Activated CD4-positive, alpha-beta T cell treated with anti-CD3 and anti-CD28 coated beads, Interleukin-2, Interleukin-6, amounts not matched to agents 100 ng/mL and 50 ng/mL, durations not matched to agents 16 hours and 8 hours (primary cell): ENCODE data around the gene BSND.
"Not testable (repeated sequence)": the region's sequence is repeated elsewhere in the genome, so short reads cannot be mapped to it uniquely, and the experiment has no call there.

Experiments used
- DNase-seq: peaks from one replicate; pipeline ENCODE4 v3.0.0-alpha.2; 2020

Gene BSND

DNA sequence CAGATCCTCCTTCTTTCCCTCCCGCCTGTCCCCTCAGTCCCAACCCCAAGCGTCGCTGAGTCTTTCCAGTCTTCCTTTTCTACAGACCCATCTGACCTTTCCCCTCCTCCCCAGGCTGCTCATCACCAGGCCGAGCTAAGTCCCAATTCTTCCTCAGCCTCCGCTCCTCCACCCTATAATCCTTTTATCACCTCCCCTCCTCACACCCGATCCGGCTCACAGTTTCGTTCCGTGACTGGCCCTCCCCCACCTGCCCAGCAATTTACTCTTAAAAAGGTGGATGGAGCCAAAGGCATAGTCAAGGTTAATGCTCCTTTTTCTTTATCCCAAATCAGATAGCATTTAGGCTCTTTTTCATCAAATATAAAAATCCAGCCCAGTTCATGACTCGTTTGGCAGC is 25.4 kb downstream of the BSND start:
- not testable (repeated sequence) for DNase-seq

DNA sequence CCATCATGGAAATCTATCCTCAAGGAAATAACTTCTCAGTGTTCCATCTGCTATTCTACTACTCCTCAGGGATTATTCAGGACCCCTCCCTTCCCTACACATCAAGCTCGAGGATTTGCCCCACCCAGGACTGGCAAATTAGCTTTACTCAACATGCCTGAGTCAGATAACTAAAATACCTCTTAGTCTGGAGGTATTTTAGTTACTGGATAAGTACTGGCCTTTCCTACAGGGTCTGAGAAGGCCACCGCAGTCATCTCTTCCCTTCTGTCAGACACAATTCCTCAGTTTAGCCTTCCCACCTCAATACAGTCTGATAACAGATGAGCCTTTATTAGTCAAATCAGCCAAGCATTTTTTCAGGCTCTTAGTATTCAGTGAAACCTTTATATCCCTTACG is 27.9 kb downstream of the BSND start:
- DNase-seq, result not testable (repeated sequence)

DNA sequence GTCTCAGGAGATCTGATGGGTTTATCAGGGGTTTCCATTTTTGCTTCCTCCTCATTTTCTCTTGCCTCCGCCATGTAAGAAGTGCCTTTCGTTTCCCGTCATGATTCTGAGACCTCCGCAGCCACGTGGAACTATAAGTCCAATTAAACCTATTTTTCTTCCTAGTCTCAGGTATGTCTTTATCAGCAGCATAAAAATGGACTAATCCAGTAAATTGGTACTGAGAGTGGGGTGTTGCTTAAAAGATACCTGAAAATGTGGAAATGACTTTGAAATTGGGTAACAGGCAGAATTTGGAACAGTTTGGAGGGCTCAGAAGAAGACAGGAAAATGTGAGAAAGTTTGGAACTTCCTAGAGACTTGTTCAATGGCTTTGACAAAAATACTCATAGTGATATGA is 32.4 kb downstream of the BSND start:
- not testable (repeated sequence) for DNase-seq

DNA sequence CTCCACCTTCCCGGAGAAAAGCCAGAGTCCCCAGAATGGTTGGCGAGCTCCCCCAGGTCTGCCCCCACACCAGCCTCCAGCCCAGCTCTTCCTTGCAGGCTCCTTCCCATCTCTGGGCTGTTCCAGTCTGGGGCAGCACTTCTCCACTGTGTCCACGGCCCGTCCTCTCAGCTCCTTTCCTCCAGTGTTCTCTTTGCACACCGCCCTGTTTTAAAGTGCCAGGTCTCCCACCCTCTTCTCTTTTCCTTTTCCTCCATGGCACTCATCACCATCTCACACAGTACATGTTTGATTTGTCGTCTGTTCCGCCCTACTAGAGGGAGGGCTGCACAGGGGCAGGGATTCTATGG is 34.5 kb downstream of the BSND start:
- no peak for DNase-seq

DNA sequence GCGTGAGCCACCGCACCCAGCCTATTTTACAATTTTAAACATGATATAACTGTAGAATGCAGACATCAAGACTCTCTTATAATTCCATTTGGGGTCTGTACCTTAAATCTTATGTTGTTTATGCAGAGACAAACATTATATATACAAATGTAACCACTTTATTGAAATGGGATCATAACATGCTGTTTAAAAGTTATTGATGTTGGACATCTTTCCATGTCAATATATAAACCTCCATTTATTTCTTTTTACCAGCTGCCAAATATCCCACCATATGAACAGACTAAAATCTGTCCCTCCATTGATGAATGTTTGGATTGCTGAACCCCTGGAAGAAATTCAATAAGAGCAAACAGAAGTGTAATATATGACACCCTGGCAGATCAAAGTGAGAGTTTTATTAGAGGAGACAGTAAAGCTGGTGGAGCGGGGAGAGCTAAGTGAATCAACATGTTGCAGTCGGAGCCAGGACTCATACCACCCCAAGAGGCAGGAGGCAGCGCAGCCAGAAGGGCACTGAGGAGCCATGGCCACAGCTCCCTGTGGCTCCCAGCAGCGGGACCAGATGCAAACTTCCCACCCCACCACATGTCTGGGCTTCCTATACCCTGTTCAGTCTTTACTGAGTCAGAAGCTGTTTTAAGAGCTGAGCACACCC is 35.9 kb downstream of the BSND start:
- DNase-seq, result no peak

DNA sequence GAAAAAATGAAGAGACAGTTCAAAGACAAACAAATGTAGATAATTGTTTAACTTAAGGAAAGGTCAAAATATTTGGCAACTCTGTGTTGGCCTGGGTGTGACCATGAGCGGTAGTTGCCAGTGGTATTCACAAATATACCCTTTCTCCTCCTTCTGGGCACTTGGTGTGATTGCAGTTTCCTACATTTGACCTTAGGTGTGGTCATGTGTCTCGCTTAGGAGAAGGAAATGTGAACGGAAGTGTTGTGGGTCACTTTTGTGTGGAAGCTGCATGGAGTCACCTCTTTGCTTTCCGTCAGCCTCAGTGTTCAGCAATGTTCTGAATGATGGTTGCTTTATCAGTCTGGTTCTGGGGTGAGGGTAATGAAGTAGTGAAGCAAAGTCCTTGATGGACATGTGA is 37.2 kb downstream of the BSND start:
- DNase-seq, result no peak

DNA sequence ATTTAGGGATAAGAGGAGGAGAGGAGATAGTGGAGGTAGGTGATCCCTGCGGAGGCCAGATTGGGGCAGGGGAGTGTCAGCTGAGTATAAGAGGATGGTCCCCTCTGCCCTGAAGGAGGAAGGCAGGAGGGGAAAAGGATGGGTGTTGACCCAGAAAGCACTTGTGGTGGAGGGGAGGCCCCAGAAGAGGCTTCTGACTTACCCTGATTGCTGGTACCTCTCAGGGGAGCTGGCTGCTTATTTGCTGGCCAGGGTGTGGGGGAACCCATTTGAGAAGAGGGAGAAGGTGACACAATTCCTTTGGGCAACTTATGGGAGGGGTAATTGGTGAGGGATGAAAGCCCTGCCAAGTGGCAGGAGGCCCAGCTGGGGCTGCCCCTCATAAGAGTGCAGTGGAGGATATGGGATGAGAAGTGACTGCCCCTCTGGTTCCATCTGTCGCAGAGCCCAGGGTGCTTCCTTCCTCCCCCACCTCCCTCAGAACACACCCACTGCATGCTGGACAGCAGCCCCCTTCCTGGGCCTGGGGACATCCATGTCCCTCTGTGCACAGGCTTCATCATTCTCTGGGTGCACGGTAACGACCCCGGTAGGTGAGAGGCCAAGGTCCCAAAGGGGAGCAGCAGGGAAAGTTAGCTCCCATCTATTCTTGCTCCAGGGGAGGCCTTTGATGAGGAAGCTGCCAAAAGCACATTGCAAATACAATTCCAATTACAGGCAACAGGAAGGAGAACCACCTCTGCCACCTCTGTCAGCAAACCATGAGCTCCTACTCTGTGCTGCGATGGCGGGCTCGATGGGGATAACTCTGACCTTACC is 39.2 kb downstream of the BSND start:
- no peak for DNase-seq

DNA sequence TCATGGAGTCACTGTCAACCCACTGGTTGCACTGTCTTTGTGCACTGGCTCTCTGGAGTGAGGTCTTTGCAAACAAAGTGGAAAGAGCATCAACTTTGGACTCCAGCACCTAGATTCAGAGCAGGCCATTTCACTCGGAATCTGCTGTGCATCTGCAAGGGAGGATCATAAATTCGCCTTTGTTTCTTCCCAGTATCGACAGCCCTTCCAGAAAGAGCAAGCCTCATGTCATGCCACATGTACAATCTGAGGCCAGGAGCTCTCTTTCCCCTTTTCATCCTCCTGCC is 39.8 kb downstream of the BSND start:
- DNase-seq, result no peak

DNA sequence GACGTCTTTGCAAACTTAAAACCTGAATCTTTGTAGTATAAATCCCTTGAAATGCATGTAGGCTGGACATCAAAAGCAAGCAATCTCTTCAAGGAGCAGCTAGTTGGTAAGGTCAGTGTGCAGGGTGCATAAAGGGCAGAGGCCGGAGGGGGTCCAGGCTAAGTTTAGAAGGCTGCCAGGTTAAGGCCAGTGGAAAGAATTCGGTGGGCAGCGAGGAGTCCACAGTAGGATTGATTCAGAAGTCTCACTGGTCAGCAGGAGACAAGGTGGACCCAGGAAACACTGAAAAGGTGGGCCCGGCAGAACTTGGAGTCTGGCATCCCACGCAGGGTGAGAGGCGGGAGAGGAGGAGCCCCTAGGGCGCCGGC is 40.2 kb downstream of the BSND start:
- no peak for DNase-seq

DNA sequence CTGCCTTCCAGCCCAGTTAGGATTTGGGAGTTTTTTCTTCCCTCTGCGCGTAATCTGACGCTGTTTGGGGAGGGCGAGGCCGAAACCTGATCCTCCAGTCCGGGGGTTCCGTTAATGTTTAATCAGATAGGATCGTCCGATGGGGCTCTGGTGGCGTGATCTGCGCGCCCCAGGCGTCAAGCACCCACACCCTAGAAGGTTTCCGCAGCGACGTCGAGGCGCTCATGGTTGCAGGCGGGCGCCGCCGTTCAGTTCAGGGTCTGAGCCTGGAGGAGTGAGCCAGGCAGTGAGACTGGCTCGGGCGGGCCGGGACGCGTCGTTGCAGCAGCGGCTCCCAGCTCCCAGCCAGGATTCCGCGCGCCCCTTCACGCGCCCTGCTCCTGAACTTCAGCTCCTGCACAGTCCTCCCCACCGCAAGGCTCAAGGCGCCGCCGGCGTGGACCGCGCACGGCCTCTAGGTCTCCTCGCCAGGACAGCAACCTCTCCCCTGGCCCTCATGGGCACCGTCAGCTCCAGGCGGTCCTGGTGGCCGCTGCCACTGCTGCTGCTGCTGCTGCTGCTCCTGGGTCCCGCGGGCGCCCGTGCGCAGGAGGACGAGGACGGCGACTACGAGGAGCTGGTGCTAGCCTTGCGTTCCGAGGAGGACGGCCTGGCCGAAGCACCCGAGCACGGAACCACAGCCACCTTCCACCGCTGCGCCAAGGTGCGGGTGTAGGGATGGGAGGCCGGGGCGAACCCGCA is 40.8 kb downstream of the BSND start, which contains the start of gene PCSK9:
Gene PCSK9, plus strand, starts transcription at position 207 of the 741 bp plus-strand sequence. Its CDS starts 290 bp downstream, at position 497.
- no peak for DNase-seq

DNA sequence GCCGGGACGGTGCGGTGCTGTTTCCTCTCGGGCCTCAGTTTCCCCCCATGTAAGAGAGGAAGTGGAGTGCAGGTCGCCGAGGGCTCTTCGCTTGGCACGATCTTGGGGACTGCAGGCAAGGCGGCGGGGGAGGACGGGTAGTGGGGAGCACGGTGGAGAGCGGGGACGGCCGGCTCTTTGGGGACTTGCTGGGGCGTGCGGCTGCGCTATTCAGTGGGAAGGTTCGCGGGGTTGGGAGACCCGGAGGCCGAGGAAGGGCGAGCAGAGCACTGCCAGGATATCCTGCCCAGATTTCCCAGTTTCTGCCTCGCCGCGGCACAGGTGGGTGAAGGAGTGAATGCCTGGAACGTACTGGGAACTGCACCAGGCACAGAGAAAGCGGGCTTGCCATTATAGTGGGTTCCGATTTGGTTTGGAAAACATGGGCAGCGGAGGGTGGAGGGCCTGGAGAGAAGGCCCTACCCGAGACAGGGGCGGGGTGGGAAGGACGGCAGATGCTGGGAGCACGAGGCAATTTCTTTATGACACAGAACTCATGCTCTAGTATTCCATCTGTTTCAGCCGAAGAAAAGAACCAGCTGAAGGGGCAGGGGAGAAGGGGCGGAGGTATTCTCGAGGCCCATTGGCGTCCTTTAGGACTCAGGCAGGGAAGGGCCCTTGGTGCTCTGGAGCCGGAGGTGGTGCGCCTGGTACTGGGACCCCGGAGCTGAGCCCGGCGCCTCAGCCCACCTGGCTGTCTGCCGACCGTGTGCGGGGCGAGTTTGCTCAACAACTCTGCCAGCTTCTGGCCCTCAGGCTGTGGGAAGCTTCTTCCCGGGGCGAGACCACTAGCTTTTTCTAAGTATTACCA is 41.6 kb downstream of the BSND start:
- no peak for DNase-seq

DNA sequence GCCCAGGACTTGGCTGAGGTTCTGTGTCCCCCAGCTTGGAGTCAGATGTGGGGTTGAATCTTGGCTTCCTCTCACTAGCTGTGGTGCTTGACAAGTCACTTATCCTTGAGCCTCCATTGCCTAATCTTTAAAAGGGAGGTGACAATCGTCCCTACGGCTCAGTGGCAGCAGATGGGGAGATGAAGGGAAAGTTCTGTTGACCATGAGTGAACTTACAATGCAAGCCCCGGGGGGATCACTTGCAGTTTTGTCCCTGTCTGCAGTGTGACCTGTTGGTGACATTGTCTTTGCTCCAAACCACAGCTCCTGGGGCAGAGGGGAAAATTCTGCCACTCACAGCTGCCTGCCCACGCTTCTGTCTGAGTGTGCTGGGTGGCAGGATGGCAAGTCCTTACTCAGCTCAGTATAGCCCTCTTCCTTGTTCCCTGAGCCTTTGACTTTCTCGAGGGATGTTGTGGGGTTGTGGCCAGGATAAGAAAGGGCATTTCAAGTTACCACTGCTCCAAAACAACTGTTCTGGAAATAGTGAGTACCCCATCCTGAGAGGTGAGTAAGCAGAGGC is 42.3 kb downstream of the BSND start:
- no peak for DNase-seq

DNA sequence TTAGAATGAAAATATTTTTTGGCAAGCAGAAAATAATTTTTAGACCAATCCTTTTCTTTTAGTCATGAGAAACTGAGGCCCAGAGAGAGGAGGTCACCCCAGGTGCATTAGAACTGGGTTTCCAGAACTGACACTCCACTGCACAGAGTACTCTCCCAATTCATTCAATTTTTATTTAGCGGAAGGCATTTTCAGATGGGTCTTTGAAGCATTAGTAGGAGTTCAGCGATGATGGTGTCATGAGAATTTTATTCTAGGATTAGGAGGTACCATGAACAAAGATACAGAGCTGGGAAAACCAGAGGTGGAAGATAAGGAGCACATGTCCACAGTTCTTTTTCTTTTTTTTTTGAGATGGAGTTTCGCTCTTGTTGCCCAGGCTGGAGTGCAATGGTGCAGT is 42.9 kb downstream of the BSND start:
- no peak for DNase-seq

DNA sequence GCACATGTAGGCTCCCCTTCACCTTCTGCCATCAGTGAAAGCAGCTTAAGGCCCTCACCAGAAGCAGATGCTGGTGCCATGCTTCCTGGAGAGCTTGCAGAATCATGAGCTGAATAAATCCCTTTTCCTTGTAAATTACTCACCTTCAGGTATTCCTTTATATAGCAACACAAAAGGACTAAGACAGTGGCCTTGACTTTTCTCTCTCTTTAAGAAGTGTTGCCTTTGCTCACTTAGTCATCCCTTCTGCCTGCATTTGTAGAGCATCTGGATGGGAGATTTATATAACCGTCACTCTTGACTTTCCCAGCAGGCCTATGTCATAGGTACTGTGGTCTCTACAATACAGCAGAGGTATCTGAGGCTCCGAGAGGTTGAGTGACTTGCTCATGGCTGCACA is 44.3 kb downstream of the BSND start:
- no peak for DNase-seq

DNA sequence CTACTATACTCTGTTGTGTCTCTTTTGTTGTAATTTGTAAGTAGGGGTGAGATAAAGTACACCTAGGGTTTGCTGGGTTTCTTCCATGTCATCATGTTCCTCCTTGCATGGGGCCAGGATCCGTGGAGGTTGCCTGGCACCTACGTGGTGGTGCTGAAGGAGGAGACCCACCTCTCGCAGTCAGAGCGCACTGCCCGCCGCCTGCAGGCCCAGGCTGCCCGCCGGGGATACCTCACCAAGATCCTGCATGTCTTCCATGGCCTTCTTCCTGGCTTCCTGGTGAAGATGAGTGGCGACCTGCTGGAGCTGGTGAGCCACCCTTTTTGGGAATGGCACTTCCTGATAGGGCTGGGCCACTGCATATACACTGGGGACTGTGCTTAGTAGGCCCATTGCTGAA is 45.0 kb downstream of the BSND start:
- DNase-seq, result no peak

DNA sequence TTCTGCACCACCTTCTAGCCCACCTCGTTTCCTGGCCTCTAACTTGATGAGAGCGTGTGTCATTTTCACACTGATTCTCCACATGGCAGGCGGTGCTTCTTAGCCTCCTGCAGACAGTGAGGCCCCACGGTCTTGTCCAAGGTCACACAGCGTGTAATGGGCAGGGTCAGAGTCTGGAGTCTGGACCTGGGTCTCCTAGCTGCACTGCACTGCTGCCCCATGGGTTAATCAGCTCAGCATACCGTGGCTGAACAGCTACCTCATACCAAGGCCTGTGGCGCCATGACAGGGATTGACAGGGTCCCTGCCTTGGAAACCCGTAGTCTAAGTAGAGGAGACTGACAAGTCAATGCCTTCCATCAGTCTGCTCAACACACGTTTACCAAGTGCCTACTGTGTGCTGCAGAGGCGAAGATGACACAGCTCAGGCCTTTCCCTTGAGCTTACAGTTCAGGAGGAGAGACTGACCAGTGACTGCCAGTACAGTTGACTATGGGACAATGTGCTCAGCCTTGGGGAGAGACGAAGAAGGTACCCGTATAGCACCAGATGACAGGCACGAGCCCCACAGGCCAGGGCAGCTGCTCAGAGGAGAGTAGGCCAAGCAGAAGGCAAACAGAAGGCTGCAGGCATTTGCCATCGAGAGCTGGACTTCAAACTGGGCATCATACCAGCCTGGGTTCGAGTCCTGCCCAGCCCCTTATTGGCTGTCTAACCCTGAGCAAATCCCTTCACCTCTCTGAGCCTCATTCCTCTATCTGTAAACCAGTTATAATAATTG is 46.1 kb downstream of the BSND start:
- DNase-seq, result no peak

DNA sequence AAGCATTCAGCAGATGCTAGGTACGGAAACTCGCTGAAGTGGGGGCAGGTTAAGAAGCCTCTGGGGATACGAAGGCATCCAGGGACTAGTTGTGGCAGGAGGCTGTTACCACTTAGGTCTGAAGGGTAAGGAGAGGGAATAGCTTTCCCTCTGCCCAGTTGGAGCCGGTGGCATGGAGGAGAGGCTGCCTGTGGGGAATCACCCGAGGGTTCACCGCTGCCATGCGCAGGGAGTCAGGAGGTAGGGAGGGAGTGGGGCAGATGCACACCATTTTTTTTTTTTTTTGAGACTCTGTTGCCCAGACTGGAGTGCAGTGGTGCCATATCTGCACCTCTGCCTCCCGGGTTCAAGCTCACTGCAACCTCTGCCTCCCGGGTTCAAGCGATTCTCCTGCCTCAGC is 46.7 kb downstream of the BSND start:
- DNase-seq, result no peak

DNA sequence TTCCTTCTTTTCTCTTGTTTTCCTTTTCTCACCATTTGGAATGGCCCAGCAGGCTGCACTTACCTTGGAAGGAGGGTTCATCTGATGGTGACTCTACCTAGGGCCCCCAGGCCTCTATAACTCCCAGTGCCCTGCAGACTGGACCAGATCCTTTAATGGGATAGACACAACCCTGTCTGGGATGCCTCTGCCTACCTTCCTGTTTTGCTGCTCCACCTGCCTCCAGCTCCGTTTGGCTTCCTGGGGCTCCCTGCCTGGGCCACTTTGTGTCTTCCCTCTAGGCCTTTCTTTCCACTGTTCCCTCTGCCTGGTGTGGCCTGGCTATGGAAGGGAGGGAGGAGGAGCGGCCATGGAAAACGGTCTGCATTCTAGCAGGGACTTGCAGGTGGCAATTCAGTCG is 48.1 kb downstream of the BSND start:
- no peak for DNase-seq

DNA sequence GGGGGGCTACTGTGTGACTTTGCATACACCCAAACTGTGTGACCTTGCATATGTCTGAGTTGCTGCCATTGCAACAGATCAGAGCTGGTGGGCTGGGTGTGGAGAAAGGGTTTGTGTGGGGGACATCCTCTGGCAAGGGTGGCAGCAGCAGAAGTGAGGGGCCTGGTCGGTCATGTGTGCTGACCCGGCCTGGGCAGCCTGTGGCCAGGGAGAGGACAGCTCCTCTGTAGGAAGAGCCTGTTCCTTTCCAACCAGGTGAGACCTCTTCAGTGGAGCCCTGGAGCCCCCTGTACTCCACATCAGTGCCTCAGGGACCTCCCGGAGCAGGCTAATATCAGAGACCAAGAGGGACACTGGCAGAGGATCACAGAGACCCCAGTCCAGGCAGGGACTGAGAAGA is 48.9 kb downstream of the BSND start:
- no peak for DNase-seq

DNA sequence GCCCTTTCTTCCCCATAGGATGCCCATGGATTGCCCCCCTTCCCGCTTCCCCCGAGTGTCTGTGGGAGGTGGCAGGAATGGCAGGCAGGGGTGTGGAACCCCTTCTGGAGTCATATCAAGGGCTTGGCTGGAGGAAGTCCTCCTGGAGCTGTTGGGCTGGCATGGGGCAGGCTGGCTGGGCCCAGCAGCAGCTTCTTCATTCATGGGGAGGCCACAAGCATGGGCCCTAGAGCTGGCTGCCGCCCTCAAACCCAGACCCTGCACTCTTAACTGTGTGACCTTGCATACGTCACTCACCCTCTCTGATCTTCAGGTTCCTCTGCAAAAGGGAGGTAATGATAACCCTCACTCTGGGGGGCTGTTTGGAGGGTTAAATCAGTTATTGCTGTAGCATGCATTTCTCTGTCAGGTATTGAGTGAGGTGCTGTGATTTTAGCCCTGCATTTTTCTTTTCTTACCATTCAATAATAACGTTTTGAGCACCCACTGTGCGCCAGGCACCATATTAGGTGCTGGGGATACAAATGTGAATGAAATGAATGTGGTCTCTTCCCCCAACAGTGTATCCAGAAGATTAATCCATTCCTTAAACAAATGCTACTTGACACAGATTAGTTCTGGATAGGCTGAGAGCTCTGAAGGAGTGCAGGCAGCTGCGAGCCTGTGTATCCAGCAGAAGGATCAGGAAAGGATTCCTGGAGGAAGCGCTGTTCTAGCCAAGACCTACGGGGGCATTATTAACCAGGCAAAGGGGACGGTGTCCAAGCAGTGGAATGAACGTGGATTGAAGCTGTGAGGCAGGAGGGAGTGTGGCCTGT is 49.9 kb downstream of the BSND start:
- no peak for DNase-seq

DNA sequence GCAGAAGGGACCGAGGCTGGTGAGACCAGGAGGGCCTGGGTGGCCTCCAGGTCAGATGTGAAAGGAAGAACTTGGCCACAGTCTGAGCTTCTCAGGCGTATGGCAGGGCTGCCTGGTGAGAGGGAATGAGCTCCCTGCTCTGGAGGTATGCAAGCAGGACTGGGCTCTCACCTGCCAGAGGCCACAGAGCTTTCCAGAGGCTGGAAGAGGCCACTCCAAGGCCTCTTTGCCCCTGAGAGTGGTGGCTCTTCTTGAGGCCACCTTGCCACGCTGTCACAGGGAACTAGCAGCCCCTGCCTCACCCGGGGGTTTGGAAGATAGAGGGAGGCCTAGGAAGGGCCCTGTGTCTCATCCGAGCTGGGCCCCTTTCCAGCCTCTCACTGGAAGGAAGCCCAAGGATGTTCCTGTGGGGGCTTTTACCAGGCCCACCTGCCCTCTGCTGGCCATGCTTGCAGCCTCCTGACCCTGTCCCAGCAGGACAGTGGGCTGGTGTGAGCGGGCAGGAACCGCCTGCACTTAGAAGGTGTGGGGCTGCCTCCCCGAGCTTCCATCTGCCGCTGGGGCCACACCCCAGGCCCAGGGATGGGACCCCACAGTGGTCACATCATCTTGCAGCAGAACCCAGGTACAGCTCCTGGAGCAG is 50.7 kb downstream of the BSND start:
- no peak for DNase-seq
